ENCODE data around the gene LZTS2.

LZTS2 gene

DNA sequence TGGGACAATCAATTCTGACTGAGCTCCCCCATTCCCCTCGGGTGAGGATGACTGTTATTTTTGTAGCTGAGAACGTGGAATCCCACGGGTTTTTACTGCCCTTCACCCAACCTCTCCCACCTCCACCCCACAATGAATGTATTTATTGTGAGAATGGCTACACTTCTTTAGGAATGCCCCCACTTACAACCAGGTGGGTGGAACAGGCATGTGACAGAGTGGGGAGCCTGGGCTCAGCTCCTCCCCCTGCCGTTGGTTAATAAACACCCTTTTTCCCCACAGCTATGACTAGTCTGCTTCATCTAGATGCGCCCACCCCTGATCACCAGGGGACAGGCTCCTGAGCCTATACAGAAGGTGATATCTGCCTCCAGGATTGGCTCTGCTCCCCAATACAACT is 14.3 kb upstream of the LZTS2 start:
- H3K4me1 ChIP-seq (ENCODE audit: control insufficient read depth in 1 of 2, insufficient read depth in 2 of 2, low read length in 2 of 2), result peaks cover 28 to 31% of the 10 kb centered on the region in 2 donors
- no peaks in the 10 kb centered on the region for H3K27me3 ChIP-seq (ENCODE audit: control insufficient read depth in 1 of 2, insufficient read depth in 2 of 2, low read length in 2 of 2)
- peaks cover 17 to 43% of the 10 kb centered on the region in 2 donors for H3K36me3 ChIP-seq (ENCODE audit: control insufficient read depth in 1 of 2, insufficient read depth in 2 of 2, low read length in 2 of 2)
- H3K27ac ChIP-seq (ENCODE audit: low read depth, low read length), result no peak overlapping the region
- H3K9ac ChIP-seq (ENCODE audit: low read depth in 1 of 2, low read length in 2 of 2), result no peak overlapping the region
- H3K4me3 ChIP-seq (ENCODE audit: low read depth in 1 of 2, low read length in 2 of 2), result no peak overlapping the region
- no peaks in the 10 kb centered on the region for H3K9me3 ChIP-seq (ENCODE audit: control insufficient read depth in 1 of 2, low read length in 2 of 2)

DNA sequence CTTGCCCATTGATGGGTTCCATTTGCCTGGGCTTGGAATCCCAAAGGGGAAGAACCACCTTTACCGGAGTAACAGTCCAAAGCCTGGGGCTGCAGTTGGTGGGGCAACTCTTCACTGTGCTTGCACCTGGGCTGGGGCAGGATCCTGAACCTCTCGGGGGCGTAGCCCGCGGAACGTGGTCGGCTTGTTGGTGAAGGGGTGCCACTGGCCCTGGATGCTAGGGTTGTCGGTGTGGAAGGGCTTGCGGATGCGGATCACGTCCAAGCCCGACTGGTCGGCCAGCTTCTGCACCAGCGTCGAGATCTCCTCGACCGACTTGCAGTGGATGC is 13.0 kb upstream of the LZTS2 start:
- Histone ChIP-seq H3K9me3 (ENCODE audit: control insufficient read depth in 1 of 2, low read length in 2 of 2) (no peaks in the 10 kb centered on the region), H3K27ac (ENCODE audit: low read depth, low read length) (no peak overlapping the region), H3K27me3 (ENCODE audit: control insufficient read depth in 1 of 2, insufficient read depth in 2 of 2, low read length in 2 of 2) (no peaks in the 10 kb centered on the region), H3K4me1 (ENCODE audit: control insufficient read depth in 1 of 2, insufficient read depth in 2 of 2, low read length in 2 of 2) (peaks cover 28 to 31% of the 10 kb centered on the region in 2 donors), H3K4me3 (ENCODE audit: low read depth in 1 of 2, low read length in 2 of 2) (peak overlapping the region; percentile 92 to 94), H3K9ac (ENCODE audit: low read depth in 1 of 2, low read length in 2 of 2) (peak overlapping the region; percentile 79 to 85), H3K36me3 (ENCODE audit: control insufficient read depth in 1 of 2, insufficient read depth in 2 of 2, low read length in 2 of 2) (peaks cover 14 to 42% of the 10 kb centered on the region in 2 donors)

DNA sequence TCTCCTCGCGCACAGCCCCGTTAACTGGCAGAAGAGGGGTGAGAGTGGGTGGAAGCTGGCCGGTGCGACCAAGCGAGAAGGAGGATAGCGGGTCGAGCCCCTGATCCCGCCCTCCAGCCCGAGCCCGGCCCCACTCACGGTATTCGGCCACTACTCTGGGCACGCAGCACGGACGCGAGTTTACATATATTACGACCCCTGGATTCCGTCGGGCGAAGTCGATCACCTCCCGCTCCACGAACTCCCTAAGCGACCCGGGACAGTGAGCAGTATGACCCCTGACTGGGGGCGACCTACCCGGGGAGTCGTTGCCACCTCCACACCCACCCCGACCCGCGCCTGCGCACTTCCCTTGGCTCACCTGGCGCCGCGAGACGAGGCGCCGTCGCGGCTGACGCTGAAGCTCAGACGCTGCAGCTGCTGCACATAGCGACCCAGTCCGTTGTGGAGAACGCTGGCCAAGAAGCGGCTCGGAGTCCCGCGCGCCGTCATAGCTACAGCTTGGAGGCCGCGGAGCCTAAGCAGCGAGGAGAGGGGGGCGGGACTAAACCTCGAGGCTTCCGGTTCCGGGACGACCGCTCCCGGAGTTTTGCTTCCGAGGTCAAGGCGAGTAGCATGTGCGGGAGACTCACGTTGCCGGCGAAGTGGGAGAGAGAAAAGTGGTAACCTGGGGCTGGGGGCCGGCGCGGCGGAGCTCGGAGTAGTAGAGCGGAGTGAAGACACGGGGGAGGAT is 12.5 kb upstream of the LZTS2 start, which contains the start of the genes MRPL43 and TWNK:
Gene MRPL43 (minus strand): TSS at position 546 of the 733 bp plus-strand sequence. CDS start 54 bp downstream, at position 492.
Gene TWNK (plus strand): TSS at position 592 of the 733 bp plus-strand sequence. CDS start 668 bp downstream, outside the sequence.
- Histone ChIP-seq H3K36me3 (ENCODE audit: control insufficient read depth in 1 of 2, insufficient read depth in 2 of 2, low read length in 2 of 2) (peaks cover 13 to 38% of the 10 kb centered on the region in 2 donors), H3K9me3 (ENCODE audit: control insufficient read depth in 1 of 2, low read length in 2 of 2) (no peaks in the 10 kb centered on the region), H3K4me1 (ENCODE audit: control insufficient read depth in 1 of 2, insufficient read depth in 2 of 2, low read length in 2 of 2) (peaks cover 28 to 31% of the 10 kb centered on the region in 2 donors)

DNA sequence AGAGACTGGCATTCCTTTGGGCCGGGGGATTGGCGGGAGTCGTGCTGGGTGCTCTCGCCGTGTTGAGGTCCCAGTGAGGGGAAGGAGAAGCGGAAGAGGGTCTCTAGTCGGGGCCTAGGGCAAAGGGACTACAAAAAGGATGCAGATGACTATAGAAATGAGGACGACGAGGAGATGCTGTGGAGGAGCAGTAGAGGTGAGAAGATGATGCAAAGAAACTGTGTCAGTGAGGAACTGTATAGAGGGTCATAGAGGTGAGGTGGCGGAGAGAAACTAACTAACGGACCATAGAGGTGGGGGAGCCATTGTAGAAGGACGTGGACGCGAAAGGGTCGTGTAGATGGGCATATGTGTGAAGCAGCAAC is 11.9 kb upstream of the LZTS2 start:
- H3K9ac ChIP-seq (ENCODE audit: low read depth in 1 of 2, low read length in 2 of 2), result peak overlapping the region; percentile 48 to 85
- no peaks in the 10 kb centered on the region for H3K27me3 ChIP-seq (ENCODE audit: control insufficient read depth in 1 of 2, insufficient read depth in 2 of 2, low read length in 2 of 2)
- H3K4me3 ChIP-seq (ENCODE audit: low read depth in 1 of 2, low read length in 2 of 2), result peak overlapping the region; percentile 92 to 94
- no peaks in the 10 kb centered on the region for H3K9me3 ChIP-seq (ENCODE audit: control insufficient read depth in 1 of 2, low read length in 2 of 2)
- peaks cover 13 to 33% of the 10 kb centered on the region in 2 donors for H3K36me3 ChIP-seq (ENCODE audit: control insufficient read depth in 1 of 2, insufficient read depth in 2 of 2, low read length in 2 of 2)
- no peak overlapping the region for H3K27ac ChIP-seq (ENCODE audit: low read depth, low read length)
- peaks cover 28 to 31% of the 10 kb centered on the region in 2 donors for H3K4me1 ChIP-seq (ENCODE audit: control insufficient read depth in 1 of 2, insufficient read depth in 2 of 2, low read length in 2 of 2)

More for the DNA sequence above, 12.5 kb upstream of the LZTS2 start, which contains the start of the genes MRPL43 and TWNK:
- Histone ChIP-seq H3K9ac (ENCODE audit: low read depth in 1 of 2, low read length in 2 of 2) (peak within 1 kb of the TSS; percentile 79 to 85), H3K27ac (ENCODE audit: low read depth, low read length) (peak within 1 kb of the TSS; percentile 53), H3K4me3 (ENCODE audit: low read depth in 1 of 2, low read length in 2 of 2) (peak within 1 kb of the TSS; percentile 92 to 94), H3K27me3 (ENCODE audit: control insufficient read depth in 1 of 2, insufficient read depth in 2 of 2, low read length in 2 of 2) (no peaks in the 10 kb centered on the region)

DNA sequence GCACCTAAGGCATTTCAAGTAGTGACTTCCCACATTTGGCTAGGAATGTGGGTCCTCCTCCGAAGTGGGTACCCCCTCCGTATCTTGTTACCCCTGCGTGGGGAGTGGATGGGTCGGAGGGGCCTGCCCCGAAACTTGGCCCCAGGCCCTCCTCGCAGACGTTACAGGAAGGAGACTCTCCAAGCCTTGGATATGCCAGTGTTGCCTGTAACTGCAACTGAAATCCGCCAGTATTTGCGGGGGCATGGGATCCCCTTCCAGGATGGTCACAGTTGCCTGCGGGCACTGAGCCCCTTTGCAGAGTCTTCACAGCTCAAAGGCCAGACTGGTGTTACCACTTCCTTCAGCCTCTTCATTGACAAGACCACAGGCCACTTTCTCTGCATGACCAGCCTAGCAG is 11.4 kb upstream of the LZTS2 start:
- Histone ChIP-seq H3K36me3 (ENCODE audit: control insufficient read depth in 1 of 2, insufficient read depth in 2 of 2, low read length in 2 of 2) (peaks cover 15 to 32% of the 10 kb centered on the region in 2 donors), H3K4me1 (ENCODE audit: control insufficient read depth in 1 of 2, insufficient read depth in 2 of 2, low read length in 2 of 2) (peaks cover 28 to 31% of the 10 kb centered on the region in 2 donors), H3K9ac (ENCODE audit: low read depth in 1 of 2, low read length in 2 of 2) (peak overlapping the region; percentile 48 to 85), H3K27ac (ENCODE audit: low read depth, low read length) (no peak overlapping the region), H3K4me3 (ENCODE audit: low read depth in 1 of 2, low read length in 2 of 2) (peak overlapping the region; percentile 92 to 94), H3K9me3 (ENCODE audit: control insufficient read depth in 1 of 2, low read length in 2 of 2) (no peaks in the 10 kb centered on the region), H3K27me3 (ENCODE audit: control insufficient read depth in 1 of 2, insufficient read depth in 2 of 2, low read length in 2 of 2) (no peaks in the 10 kb centered on the region)

DNA sequence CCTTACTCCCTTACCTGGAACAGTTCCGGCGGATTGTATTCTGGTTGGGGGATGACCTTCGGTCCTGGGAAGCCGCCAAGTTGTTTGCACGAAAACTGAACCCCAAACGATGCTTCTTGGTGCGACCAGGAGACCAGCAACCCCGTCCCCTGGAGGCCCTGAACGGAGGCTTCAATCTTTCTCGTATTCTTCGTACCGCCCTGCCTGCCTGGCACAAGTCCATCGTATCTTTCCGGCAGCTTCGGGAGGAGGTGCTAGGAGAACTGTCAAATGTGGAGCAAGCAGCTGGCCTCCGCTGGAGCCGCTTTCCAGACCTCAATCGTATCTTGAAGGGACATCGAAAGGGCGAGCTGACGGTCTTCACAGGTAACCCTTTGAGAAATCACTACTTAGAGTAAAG is 10.5 kb upstream of the LZTS2 start:
- H3K27me3 ChIP-seq (ENCODE audit: control insufficient read depth in 1 of 2, insufficient read depth in 2 of 2, low read length in 2 of 2), result no peaks in the 10 kb centered on the region
- H3K36me3 ChIP-seq (ENCODE audit: control insufficient read depth in 1 of 2, insufficient read depth in 2 of 2, low read length in 2 of 2), result peaks cover 18 to 33% of the 10 kb centered on the region in 2 donors
- H3K27ac ChIP-seq (ENCODE audit: low read depth, low read length), result no peak overlapping the region
- H3K4me3 ChIP-seq (ENCODE audit: low read depth in 1 of 2, low read length in 2 of 2), result no peak overlapping the region
- H3K9ac ChIP-seq (ENCODE audit: low read depth in 1 of 2, low read length in 2 of 2), result no peak overlapping the region
- H3K9me3 ChIP-seq (ENCODE audit: control insufficient read depth in 1 of 2, low read length in 2 of 2), result no peaks in the 10 kb centered on the region
- H3K4me1 ChIP-seq (ENCODE audit: control insufficient read depth in 1 of 2, insufficient read depth in 2 of 2, low read length in 2 of 2), result peaks cover 28 to 31% of the 10 kb centered on the region in 2 donors

DNA sequence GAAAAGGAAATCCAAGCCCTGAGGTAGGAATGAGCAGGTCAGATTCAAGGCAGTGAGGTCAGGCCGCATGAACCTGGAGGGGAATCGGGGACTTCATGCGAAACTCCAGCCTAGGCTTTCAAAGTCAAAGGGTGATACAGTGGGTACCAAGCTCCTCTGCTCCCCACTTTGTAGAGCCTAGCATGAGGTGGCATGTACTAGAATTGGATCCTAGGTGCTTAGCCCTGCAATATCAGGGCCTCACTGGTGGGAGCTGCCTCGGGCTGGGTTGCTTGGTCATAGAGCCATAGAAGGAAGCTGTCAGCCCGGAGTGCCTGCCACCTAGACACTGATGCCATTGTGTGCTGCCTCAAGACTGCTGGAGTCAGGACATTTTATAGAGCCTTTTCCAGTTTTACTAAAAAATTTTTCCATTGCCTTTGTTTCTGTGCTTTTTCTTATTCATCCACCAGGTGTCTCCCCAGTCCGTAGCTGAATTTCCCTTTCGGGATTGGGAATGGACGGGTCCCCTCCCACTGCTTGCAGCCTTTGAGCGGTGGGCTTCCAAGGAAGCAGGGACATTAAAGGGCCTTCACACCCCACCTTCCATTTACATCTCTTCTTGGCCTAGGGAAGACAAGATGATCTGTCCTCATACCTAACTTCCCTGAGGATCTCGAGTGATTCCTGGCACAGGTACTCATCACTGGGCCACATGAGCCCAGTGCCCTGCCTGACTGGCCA is 5.5 kb upstream of the LZTS2 start:
- no peak overlapping the region for H3K27ac ChIP-seq (ENCODE audit: low read depth, low read length)
- H3K9ac ChIP-seq (ENCODE audit: low read depth in 1 of 2, low read length in 2 of 2), result no peak overlapping the region
- H3K36me3 ChIP-seq (ENCODE audit: control insufficient read depth in 1 of 2, insufficient read depth in 2 of 2, low read length in 2 of 2), result peaks cover 18 to 25% of the 10 kb centered on the region in 2 donors
- H3K9me3 ChIP-seq (ENCODE audit: control insufficient read depth in 1 of 2, low read length in 2 of 2), result no peaks in the 10 kb centered on the region
- H3K4me1 ChIP-seq (ENCODE audit: control insufficient read depth in 1 of 2, insufficient read depth in 2 of 2, low read length in 2 of 2), result peaks cover 6 to 19% of the 10 kb centered on the region in 2 donors
- H3K27me3 ChIP-seq (ENCODE audit: control insufficient read depth in 1 of 2, insufficient read depth in 2 of 2, low read length in 2 of 2), result no peaks in the 10 kb centered on the region
- H3K4me3 ChIP-seq (ENCODE audit: low read depth in 1 of 2, low read length in 2 of 2), result no peak overlapping the region

DNA sequence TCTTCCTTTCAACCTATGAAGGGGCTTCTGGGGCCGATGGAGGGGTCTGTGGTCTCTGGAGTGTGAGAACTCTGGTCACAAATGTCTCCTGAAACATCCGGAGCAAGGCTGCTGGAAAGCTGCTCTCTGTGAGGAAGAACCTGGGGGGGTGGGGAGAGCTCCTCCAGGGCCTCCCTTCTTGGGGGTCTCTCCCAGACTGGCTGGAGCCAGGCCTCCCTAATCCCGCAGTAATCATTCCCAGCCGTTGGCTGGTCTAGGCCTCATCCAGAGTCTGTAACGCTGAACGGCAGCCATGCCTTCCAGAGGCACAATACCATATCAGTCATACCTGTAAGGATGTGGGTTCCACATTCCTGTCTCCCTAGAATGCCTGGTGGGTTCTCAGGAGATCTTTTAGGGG is 4.4 kb upstream of the LZTS2 start:
- Histone ChIP-seq H3K27me3 (ENCODE audit: control insufficient read depth in 1 of 2, insufficient read depth in 2 of 2, low read length in 2 of 2) (no peaks in the 10 kb centered on the region), H3K9ac (ENCODE audit: low read depth in 1 of 2, low read length in 2 of 2) (no peak overlapping the region), H3K9me3 (ENCODE audit: control insufficient read depth in 1 of 2, low read length in 2 of 2) (no peaks in the 10 kb centered on the region), H3K4me3 (ENCODE audit: low read depth in 1 of 2, low read length in 2 of 2) (no peak overlapping the region), H3K27ac (ENCODE audit: low read depth, low read length) (no peak overlapping the region), H3K36me3 (ENCODE audit: control insufficient read depth in 1 of 2, insufficient read depth in 2 of 2, low read length in 2 of 2) (peaks cover 15 to 23% of the 10 kb centered on the region in 2 donors), H3K4me1 (ENCODE audit: control insufficient read depth in 1 of 2, insufficient read depth in 2 of 2, low read length in 2 of 2) (peaks cover 9 to 23% of the 10 kb centered on the region in 2 donors)

DNA sequence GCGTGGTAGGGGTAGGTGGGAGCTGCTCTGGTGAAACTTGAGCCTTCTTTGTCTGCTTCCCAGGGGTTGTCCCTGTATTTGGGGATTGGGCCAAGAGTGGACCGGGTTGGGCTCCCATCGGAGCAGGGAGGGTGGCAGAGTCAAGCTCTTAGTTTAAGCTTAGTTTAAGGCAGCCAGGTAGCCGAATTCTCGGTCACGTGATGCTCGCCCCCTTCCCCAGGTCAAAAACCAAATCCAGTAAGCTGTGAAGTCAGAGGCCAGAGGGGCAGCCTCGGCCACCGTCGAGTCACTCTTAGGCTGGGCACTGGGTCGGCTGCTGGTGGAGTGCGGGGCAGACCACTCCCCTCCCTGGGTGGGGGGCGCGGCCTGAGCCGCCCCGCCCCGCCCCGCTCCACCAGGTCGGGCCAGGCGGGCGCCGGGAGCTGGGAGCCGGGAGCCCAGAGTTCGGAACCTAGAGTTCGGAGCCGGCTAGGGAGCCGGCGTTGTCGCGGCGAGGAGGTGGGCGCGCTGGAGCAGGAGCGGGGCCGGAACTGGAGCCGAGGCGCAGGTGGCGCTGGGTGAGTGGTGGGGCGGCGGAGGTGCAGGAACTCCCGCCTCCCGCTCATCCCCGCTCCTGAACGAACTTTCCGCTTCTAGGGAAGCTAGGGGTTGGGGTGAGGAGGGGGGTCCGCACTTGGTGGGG is 2.8 kb upstream of the LZTS2 start:
- peaks cover 6 to 9% of the 10 kb centered on the region in 2 donors for H3K36me3 ChIP-seq (ENCODE audit: control insufficient read depth in 1 of 2, insufficient read depth in 2 of 2, low read length in 2 of 2)
- peaks cover 21 to 37% of the 10 kb centered on the region in 2 donors for H3K4me1 ChIP-seq (ENCODE audit: control insufficient read depth in 1 of 2, insufficient read depth in 2 of 2, low read length in 2 of 2)
- peak overlapping the region; percentile 89 for H3K4me3 ChIP-seq (ENCODE audit: low read depth in 1 of 2, low read length in 2 of 2)
- H3K27ac ChIP-seq (ENCODE audit: low read depth, low read length), result peak overlapping the region; percentile 96
- no peaks in the 10 kb centered on the region for H3K27me3 ChIP-seq (ENCODE audit: control insufficient read depth in 1 of 2, insufficient read depth in 2 of 2, low read length in 2 of 2)
- H3K9me3 ChIP-seq (ENCODE audit: control insufficient read depth in 1 of 2, low read length in 2 of 2), result no peaks in the 10 kb centered on the region
- peak overlapping the region; percentile 72 to 76 for H3K9ac ChIP-seq (ENCODE audit: low read depth in 1 of 2, low read length in 2 of 2)
